ENCODE data around the gene GMCL2. TPM values are rescaled to one million over a fixed set of nuclear protein-coding genes. Genes with fewer than 3 reads are reported as not detected.
A peak's percentile ranks its signal among the peaks of the same experiment; 100 is the strongest.

Gene GMCL2
- total RNA-seq, 2 experiments from 2014 or later: not detected

DNA sequence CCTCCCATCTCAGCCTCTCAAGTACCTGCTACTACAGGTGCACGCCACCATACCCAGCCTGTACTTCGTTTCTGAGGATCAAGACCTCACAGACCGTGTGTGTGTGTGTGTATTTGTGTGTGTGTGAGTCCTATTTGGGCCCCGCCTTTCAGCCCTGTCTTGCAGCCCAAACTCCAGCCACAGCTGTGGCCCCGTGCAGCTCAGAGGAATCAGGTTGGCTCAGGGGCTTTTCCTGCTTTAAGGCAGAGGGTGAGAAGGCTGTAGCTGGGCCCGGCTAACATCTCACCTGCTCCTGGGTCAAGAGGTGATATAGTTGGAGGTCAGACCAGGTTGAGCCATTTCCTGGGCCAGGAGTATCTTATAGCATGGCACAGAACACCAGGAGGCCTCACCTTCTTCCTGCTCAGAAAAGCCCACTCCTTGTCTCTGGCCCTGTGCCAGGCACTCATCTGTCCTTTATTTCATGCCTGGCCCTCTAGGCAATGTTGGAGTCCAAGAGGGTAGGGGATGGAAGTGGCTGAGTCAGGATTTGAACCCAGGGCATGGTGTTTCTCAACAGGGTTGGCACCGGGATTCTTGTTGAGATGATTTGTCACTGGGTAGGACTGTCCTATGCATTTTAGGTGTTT is 47.1 kb upstream of the GMCL2 start:
- H3K4me2 ChIP-seq (ENCODE audit: low read length): no peak overlapping the region
- H4K20me1 ChIP-seq (ENCODE audit: insufficient read depth, low read length): peaks cover 9% of the 10 kb centered on the region; the same call in 1 of the 2 replicates
- no peak overlapping the region for H3K4me3 ChIP-seq (ENCODE audit: low read depth, low read length, poor library complexity, severe bottlenecking)
- H3K9me3 ChIP-seq (ENCODE audit: low read length): no peaks in the 10 kb centered on the region
- ChIA-PET CTCF (ENCODE audit: unreplicated experiment) (interaction anchor here (0.7 to 1.0 kb wide), 2 partner anchors 16 to 77 kb away, joined by 3 read pairs; no protein-coding TSS in a partner anchor), POLR2A (no interaction called here)
- H3K4me1 ChIP-seq (ENCODE audit: insufficient read depth, low read length, poor library complexity, severe bottlenecking): peaks cover 45% of the 10 kb centered on the region
- no peaks in the 10 kb centered on the region for H3K9me2 ChIP-seq (ENCODE audit: insufficient read depth, low read length)
- peak overlapping the region; percentile 51; the same call in 1 of the 2 replicates for H2AFZ ChIP-seq (ENCODE audit: low read length)
- DNase-seq (ENCODE audit: low spot score): no peak
- BruUV-seq (replicated peaks): no TSS peak
- TF ChIP-seq EZH2phosphoT487 (IDR thresholded peaks at IDR 0.05; ENCODE audit: borderline replicate concordance, low read depth, low read length): no peak
- TF ChIP-seq, protein P1, sequence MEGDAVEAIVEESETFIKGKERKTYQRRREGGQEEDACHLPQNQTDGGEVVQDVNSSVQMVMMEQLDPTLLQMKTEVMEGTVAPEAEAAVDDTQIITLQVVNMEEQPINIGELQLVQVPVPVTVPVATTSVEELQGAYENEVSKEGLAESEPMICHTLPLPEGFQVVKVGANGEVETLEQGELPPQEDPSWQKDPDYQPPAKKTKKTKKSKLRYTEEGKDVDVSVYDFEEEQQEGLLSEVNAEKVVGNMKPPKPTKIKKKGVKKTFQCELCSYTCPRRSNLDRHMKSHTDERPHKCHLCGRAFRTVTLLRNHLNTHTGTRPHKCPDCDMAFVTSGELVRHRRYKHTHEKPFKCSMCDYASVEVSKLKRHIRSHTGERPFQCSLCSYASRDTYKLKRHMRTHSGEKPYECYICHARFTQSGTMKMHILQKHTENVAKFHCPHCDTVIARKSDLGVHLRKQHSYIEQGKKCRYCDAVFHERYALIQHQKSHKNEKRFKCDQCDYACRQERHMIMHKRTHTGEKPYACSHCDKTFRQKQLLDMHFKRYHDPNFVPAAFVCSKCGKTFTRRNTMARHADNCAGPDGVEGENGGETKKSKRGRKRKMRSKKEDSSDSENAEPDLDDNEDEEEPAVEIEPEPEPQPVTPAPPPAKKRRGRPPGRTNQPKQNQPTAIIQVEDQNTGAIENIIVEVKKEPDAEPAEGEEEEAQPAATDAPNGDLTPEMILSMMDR (conservative IDR thresholded peaks at IDR 0.05; ENCODE audit: low read length): no peak
- peaks cover 28% of the 10 kb centered on the region for H3K36me3 ChIP-seq (ENCODE audit: insufficient read depth, low read length)
- H3K27ac ChIP-seq (ENCODE audit: low read depth, low read length, poor library complexity, severe bottlenecking): no peak overlapping the region
- H3K79me2 ChIP-seq (ENCODE audit: insufficient read depth, low read depth, low read length): peaks cover 29% of the 10 kb centered on the region
- intact Hi-C loops (cut with micrococcal nuclease; ENCODE audit: unreplicated experiment): loop anchor here (10.0 kb wide), 1 partner anchor 391 kb away; the partner anchor contains the start of gene CLK4

DNA sequence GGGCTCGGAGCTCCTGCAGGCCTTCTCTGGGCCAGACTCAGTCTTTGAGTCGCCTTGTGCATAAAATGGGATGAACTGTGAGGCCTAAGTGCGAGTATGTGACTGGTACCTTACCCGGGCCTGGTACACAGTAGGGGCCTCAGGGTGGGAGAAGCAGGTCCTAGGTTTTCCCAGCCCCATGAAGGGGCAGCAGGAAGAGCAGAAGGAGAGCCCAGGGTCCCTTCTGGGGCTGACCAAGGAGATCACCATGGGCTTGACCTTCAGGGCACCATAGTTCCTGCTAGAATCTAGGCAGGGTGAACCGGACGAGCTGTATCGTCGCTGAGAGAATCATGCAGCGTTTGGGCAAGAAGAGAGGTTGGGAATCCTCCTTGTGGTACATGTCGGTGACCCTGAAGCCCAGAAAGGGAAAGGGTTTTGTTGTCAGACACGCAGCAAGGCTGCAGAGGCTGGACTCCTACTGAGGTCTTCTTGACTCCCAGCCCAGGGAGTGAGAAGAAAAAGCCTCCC is 45.8 kb upstream of the GMCL2 start:
- peak overlapping the region; percentile 98 for H3K4me3 ChIP-seq (ENCODE audit: low read depth, low read length, poor library complexity, severe bottlenecking)
- intact Hi-C loops (cut with micrococcal nuclease; ENCODE audit: unreplicated experiment): loop anchor here (2.0 to 10.0 kb wide), 2 partner anchors 28 to 392 kb away; partner anchors contain the start of genes CLK4 and HNRNPAB
- H3K4me2 ChIP-seq (ENCODE audit: low read length): peak overlapping the region; percentile 98
- H3K4me1 ChIP-seq (ENCODE audit: insufficient read depth, low read length, poor library complexity, severe bottlenecking): peaks cover 33% of the 10 kb centered on the region
- peaks cover 29% of the 10 kb centered on the region for H3K79me2 ChIP-seq (ENCODE audit: insufficient read depth, low read depth, low read length)
- peaks cover 41% of the 10 kb centered on the region for H3K36me3 ChIP-seq (ENCODE audit: insufficient read depth, low read length)
- ChIA-PET POLR2A (interaction anchor here (0.7 to 1.2 kb wide), 3 partner anchors 17 to 230 kb away, joined by 3 to 7 read pairs (median 3); no protein-coding TSS in a partner anchor), CTCF (ENCODE audit: unreplicated experiment) (no interaction called here)
- TF ChIP-seq EZH2phosphoT487 (IDR thresholded peaks at IDR 0.05; ENCODE audit: borderline replicate concordance, low read depth, low read length): no peak
- TF ChIP-seq, protein P1 (conservative IDR thresholded peaks at IDR 0.05; ENCODE audit: low read length): no peak
- BruUV-seq (replicated peaks): TSS peak; percentile 73
- DNase-seq (ENCODE audit: low spot score): no peak
- peaks cover 9% of the 10 kb centered on the region; the same call in 1 of the 2 replicates for H4K20me1 ChIP-seq (ENCODE audit: insufficient read depth, low read length)
- no peaks in the 10 kb centered on the region for H3K9me3 ChIP-seq (ENCODE audit: low read length)
- H3K27ac ChIP-seq (ENCODE audit: low read depth, low read length, poor library complexity, severe bottlenecking): peak overlapping the region; percentile 71
- H2AFZ ChIP-seq (ENCODE audit: low read length): peak overlapping the region; percentile 63; the same call in 1 of the 2 replicates
- no peaks in the 10 kb centered on the region for H3K9me2 ChIP-seq (ENCODE audit: insufficient read depth, low read length)

All from OCI-LY7 (cell line).